ENCODE results near the gene PDE6A.
"Not testable (repeated sequence)": the region's sequence is repeated elsewhere in the genome, so short reads cannot be mapped to it uniquely, and the experiment has no call there.

Gene PDE6A

GRCh38 chr5:149865746-149866145 is 78.8 kb downstream of the PDE6A start:
- DNase-seq (ENCODE audit: low read depth in 2 of 2) = no peak

- DNase-seq (ENCODE audit: low read depth in 2 of 2) = no peak
Measured at GRCh38 chr5:149863830-149864229, 80.8 kb downstream of the PDE6A start.

DNA sequence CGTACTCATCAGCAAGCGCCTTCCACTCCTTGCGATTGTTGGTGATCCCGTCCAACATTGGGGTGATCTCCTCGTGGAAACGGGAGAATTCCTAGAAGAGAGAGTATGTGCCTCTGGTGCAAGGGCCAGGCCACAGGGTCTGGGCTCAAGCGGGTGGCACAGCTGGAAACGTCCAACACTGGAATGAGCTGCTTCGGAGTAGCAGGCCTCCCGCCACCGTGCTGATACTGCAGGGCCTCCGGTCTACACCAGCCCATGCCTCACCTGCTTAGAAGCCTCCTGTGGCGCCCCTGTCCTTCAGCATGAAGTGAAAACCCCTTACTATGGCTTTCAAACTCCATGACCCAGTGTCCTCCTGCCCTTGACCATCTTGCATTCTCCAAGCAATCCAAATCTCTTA is 81.4 kb downstream of the PDE6A start:
- DNase-seq (ENCODE audit: low read depth in 2 of 2) = no peak

DNA sequence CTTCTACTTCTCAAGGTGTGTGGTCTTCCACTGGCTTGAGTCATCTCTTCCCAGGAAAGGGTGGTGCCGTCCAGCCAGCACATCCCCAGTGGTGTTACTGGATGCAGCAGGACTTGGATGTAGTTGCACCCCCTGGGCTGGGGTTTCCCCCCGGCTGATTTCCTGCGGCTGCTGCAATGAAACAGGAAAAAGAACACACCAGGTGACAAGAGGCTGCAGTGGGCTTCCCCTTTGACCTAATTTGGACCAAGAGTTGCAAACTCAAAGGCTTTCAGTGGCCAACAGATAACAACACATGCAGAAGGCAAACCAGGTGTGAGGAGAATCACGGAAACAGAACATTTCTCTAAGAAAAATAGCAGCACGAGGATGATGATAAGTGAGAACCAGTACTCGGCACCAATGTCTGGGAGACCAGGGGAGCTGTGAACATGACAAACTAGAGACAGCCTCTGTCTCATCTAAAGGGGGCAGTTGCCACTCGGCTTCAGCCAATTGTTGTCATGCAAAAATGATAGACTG is 83.7 kb downstream of the PDE6A start:
- no peak for DNase-seq (ENCODE audit: low read depth in 2 of 2)

DNA sequence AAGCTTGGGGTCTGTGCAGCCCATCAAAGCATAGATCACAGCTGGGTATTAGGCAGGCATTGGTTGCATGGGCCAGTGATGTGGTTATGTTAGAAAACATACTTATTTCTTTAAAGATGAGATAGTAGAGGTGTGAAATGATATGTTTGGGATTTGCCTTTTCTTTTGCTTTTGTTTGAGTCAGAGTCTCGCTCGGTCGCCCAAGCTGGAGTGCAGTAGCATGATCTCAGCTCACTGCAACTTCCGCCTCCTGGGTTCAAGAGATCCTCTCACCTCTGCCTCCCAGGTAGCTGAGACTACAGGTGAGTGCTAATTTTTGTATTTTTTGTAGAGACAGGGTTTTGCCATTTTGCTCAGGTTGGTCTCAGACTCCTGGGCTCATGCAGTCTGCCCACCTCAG is 84.8 kb downstream of the PDE6A start:
- no peak for DNase-seq (ENCODE audit: low read depth in 2 of 2)

DNA sequence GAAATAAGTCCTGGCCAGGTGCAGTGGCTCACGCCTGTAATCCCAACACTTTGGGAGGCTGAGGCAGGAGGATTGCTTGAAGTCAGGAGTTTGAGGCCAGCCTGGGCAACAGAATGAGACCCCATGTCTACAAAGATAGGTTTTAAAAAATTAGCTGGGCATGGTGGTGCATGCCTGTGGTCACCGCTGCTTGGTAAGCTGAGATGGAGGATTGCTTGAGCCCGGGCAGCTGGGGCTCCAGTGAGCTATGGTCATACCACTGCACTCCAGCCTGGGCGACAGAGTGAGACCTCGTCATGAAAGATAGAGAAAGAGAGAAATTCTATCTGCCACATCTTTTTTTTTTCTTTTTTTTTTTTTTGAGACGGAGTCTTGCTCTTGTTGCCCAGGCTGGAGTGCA is 86.1 kb downstream of the PDE6A start:
- not testable (repeated sequence) for DNase-seq (ENCODE audit: low read depth in 2 of 2)

DNA sequence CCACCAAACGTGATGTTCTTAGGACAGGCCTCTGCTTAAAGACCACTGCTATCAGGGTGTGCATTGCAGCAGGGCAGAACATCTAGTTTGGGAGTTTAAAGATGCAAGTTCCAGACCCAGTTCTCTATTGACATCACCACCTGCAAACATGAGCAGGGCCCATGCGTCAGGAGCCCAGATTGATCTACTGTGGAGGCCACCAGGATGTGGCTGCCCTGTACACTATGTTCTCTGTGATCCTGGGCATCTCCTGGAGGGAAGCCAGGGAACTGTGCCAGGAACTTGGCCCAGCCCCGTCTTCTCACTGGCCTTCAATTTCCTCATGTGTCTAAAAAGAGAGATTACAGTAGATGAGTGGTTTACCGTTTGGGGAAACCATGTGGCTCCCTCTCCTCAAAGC is 87.1 kb downstream of the PDE6A start:
- no peak for DNase-seq (ENCODE audit: low read depth in 2 of 2)

- DNase-seq (ENCODE audit: low read depth in 2 of 2) = no peak
Measured at GRCh38 chr5:149855366-149855765, 89.2 kb downstream of the PDE6A start.

DNA sequence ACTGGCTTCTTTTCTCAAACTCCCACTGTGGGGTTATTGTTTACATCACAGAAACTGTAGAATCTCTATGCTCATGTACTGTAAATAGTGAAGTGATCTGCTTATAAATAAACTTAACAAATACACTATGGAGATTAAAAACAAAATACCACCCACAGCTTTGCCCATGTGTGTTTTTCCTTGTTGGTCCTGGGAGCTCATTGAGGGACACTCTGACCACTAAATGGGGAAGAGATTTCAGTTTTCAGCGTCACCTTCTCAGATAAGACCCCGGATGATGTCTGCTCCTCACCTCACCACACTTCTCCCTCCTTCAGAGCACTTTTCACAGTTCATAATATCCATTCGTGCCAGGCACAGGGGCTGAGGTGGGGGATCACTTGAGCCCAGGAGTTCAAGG is 89.7 kb downstream of the PDE6A start:
- no peak for DNase-seq (ENCODE audit: low read depth in 2 of 2)

- no peak for DNase-seq (ENCODE audit: low read depth in 2 of 2)
Measured at GRCh38 chr5:149853701-149854100, 90.9 kb downstream of the PDE6A start.

DNA sequence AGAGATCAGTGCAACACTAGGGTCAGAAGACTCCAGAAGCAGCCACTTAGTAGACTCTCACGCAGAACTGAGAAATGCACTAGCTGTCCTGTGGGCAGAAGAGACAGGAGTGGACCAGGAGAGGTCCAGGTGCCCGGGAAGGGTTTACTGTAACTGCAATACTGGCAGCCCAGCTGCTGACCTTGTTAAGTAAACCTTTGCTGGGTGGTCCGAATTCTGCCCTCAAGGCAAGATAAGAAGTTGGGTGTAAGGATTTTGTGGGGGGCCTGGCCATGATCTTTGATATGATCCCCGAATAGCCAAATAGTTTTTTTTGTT is 91.3 kb downstream of the PDE6A start:
- no peak for DNase-seq (ENCODE audit: low read depth in 2 of 2)

GRCh38 chr5:149852641-149853330 is 91.8 kb downstream of the PDE6A start:
- peak; percentile 2 to 16 for DNase-seq (ENCODE audit: low read depth in 2 of 2)

DNA sequence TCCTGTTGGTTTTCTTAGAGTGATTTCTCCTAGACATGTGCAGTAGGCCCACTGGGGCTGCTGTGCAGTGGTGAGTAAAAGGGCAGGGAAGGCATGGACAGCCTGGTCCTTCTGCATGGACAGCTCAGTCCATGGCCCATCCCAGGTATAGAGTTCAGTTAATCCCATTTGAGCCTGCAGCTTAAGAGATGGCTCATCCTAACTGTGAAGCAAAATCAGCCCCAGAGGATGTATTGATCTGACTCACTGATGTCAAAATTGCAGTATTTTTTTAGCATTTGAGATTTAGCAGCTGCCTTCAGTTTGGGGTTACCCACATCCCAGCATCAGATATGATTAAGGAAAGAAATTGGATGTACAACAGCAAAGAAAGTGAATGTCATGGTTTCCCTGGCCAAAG is 93.4 kb downstream of the PDE6A start:
- DNase-seq (ENCODE audit: low read depth in 2 of 2) = no peak

GRCh38 chr5:149849966-149850910 is 94.4 kb downstream of the PDE6A start:
- no peak for DNase-seq (ENCODE audit: low read depth in 2 of 2)

GRCh38 chr5:149849280-149849965 is 95.2 kb downstream of the PDE6A start:
- DNase-seq (ENCODE audit: low read depth in 2 of 2) = no peak

DNA sequence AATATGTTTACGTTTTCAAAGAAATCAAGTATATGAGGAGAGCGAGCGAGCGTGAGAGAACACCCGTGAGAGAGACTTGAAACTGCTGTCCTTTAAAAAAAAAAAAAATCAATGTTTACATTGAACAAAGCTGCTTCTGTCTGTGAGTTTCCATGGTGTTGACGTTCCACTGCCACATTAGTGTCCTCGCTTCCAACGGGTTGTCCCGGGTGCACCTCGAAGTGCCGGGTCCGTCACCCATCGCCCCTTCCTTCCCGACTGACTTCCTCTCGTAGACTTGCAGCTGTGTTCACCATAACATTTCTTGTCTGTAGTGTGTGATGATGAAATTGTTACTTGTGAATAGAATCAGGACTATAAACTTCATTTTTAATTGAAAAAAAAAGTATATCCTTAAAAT is 97.0 kb downstream of the PDE6A start:
- no peak for DNase-seq (ENCODE audit: low read depth in 2 of 2)

GRCh38 chr5:149846021-149846420 is 98.6 kb downstream of the PDE6A start:
- no peak for DNase-seq (ENCODE audit: low read depth in 2 of 2)

- DNase-seq (ENCODE audit: low read depth in 2 of 2) = no peak
Measured at GRCh38 chr5:149845601-149846000, 99.0 kb downstream of the PDE6A start.

GRCh38 chr5:149841851-149842793 is 102.5 kb downstream of the PDE6A start:
- DNase-seq (ENCODE audit: low read depth in 2 of 2) = no peak

DNA sequence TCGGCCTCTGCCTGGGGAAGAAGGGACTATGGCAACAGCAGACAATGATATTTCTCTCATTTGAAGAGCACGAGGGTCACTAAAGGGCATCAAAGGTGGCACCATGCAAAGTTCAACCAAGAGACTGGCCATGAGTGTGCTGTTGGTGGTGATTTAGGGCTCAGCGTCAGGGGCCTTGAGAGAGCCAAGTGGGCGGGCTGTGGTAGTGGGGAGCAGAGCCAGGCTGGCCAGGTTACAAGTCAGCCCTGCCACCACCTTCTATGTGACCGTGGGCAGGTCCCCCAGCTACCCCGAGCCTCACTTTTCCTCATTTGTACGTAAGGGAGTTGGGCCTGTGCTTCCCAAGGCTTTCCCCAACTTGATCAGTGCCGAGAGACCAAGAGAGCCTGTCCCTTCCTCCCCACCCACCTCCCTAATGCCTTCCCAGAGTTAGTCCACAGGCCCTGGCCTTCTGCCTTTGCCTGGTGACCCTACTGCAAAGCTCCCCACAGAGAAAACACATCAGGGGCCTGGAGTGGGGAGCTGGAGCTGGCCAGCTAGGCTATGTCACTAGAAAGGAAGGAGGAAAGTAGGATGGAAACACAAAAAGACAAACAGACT is 104.3 kb downstream of the PDE6A start:
- no peak for DNase-seq (ENCODE audit: low read depth in 2 of 2)

DNA sequence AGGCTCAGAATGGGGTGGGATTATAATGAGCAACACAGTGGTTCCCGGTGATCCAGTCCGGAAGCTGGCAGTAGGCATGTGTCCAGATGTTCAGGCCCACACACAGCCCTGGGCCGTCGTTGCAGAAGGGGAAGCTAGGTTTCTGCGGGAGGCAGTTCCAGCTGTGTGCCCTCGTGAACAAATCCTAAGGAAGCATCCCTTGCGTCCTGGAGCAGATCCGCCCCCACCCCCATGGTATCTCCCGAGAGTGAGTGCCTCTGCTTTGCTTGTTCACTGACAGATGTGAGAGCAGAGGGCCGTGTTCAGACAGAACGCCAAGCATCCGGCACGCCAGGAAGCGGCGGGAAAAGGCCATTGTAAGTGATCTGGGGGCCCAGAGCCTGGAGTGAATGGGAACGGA is 104.8 kb downstream of the PDE6A start:
- DNase-seq (ENCODE audit: low read depth in 2 of 2) = no peak

All from stimulated activated CD8-positive, alpha-beta memory T cell treated with anti-CD3 and anti-CD28 coated beads, Interleukin-7, amount 100 ng/mL, for 1 hour (primary cell).